ENCODE data around the gene CFAP99. TPM values are rescaled to one million over a fixed set of nuclear protein-coding genes. Genes with fewer than 3 reads are reported as not detected.

CFAP99 gene
- total RNA-seq, 1 donor from 2014 or later, result not detected

DNA sequence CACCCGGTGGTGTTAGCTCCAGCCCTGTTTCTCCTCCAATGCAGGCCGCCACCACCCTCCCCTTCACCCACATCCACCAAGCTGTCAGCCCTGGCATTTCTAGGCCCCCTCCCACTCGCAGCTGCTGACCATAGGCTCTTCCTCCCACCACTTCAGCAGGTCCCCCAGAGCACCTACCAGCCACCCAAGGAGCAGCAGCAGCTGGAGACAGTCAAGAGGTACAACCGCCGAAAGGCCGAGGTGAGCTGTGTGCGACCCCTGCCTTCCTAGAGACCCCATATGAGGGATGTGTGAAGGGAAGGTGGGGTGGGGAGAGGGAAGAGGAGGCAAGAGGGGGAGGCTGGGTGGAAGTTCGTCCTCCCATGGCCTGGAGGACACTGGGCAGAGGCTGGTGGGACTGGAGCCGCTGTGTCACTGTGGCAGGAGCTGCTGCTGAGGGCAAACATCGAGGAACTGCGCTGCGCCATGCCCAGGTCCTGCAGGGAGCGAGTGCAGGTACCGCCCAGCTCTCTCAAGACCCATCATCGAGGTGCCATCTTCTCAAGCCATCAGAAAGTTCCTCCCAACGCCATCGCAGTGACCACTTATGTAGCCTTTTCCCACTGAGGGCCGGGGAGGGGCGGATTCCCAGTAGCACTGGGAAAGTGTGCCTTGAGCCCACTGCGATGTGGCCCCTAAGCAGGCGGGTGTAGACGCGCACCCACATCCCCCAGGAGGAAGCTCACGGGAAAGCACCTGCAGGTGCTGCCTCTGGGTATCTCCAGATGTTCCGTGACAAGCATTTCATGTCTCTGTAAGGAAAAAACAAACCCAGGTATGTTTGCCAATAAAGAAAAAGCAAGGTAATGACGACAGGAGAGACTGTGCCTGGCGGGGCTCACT, 31.0 kb downstream of the CFAP99 start:
- no peak for DNase-seq (ENCODE audit: low read depth)
- TF ChIP-seq, protein P1, sequence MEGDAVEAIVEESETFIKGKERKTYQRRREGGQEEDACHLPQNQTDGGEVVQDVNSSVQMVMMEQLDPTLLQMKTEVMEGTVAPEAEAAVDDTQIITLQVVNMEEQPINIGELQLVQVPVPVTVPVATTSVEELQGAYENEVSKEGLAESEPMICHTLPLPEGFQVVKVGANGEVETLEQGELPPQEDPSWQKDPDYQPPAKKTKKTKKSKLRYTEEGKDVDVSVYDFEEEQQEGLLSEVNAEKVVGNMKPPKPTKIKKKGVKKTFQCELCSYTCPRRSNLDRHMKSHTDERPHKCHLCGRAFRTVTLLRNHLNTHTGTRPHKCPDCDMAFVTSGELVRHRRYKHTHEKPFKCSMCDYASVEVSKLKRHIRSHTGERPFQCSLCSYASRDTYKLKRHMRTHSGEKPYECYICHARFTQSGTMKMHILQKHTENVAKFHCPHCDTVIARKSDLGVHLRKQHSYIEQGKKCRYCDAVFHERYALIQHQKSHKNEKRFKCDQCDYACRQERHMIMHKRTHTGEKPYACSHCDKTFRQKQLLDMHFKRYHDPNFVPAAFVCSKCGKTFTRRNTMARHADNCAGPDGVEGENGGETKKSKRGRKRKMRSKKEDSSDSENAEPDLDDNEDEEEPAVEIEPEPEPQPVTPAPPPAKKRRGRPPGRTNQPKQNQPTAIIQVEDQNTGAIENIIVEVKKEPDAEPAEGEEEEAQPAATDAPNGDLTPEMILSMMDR (conservative IDR thresholded peaks at IDR 0.05; ENCODE audit: low read depth, low read length), result no peak
- no peak overlapping the region for H3K4me3 ChIP-seq (ENCODE audit: low read depth, low read length)

DNA sequence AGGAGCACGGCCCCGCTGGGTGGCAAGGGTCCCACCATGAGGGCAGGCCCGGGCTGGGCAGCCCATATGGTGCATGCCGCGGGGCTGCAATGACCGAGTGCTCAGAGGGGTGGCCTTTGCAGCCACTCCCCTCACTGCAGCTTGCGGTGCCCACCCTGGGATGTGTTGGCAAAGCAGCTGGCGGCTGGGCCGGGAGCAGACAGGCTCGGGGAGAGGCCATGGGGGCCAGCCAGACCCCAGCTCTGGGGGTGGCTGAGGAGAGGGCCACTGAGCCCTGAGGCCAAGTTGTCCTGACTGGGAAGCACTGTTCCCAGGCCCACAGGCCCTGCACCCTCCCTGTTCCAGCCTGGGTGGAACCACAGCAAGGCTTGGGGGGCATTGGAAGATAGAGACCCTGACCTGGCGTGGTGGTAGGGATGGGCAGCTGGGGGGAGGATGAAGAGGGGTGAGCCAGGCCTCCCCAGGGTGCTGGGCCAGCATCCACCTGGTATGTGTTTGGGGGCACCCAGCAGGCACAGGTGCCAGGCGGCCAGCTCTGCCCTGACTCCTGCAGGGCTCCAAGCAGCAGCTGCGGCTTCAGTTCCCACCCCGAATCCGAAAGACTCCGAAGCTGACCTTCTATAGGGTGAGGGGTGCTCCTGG, 31.8 kb downstream of the CFAP99 start:
- no peak for DNase-seq (ENCODE audit: low read depth)
- no peak overlapping the region for H3K4me3 ChIP-seq (ENCODE audit: low read depth, low read length)
- TF ChIP-seq, protein P1 (conservative IDR thresholded peaks at IDR 0.05; ENCODE audit: low read depth, low read length), result no peak

- no peak for DNase-seq (ENCODE audit: low read depth)
- TF ChIP-seq, protein P1 (conservative IDR thresholded peaks at IDR 0.05; ENCODE audit: low read depth, low read length), result no peak
- no peak overlapping the region for H3K4me3 ChIP-seq (ENCODE audit: low read depth, low read length)
Measured at GRCh38 chr4:2451036-2451520, 32.3 kb downstream of the CFAP99 start.

GRCh38 chr4:2451821-2452785, 33.3 kb downstream of the CFAP99 start:
- TF ChIP-seq, protein P1 (conservative IDR thresholded peaks at IDR 0.05; ENCODE audit: low read depth, low read length), result no peak
- no peak for DNase-seq (ENCODE audit: low read depth)
- no peak overlapping the region for H3K4me3 ChIP-seq (ENCODE audit: low read depth, low read length)

- TF ChIP-seq, protein P1 (conservative IDR thresholded peaks at IDR 0.05; ENCODE audit: low read depth, low read length), result no peak
- H3K4me3 ChIP-seq (ENCODE audit: low read depth, low read length), result no peak overlapping the region
- DNase-seq (ENCODE audit: low read depth), result no peak
Measured at GRCh38 chr4:2457481-2458295, 38.9 kb downstream of the CFAP99 start.
